Stimulated activated CD8-positive, alpha-beta memory T cell treated with anti-CD3 and anti-CD28 coated beads, Interleukin-15, amount 100 ng/mL, for 24 hours (primary cell): ENCODE measurements around the gene ZNF445.
"Not testable (repeated sequence)": the region's sequence is repeated elsewhere in the genome, so short reads cannot be mapped to it uniquely, and the experiment has no call there.

Source experiments
- DNase-seq: peaks from one replicate; pipeline ENCODE4 v3.0.0-alpha.2; 2020; ENCODE audit warnings: low read depth

The ZNF445 gene

GRCh38 chr3:44477312-44478030 lies at the start of gene ZNF445:
Gene ZNF445, minus strand, starts transcription at chr3:44477670. Its CDS starts 22,121 bp downstream, at chr3:44455549.
- peak; percentile 52 for DNase-seq

- no peak for DNase-seq
Observed at GRCh38 chr3:44525060-44525459, 47.6 kb upstream of the ZNF445 start.

GRCh38 chr3:44522494-44522933 lies 45.0 kb upstream of the ZNF445 start:
- no peak for DNase-seq

GRCh38 chr3:44521721-44522120 lies 44.3 kb upstream of the ZNF445 start:
- DNase-seq = no peak

- no peak for DNase-seq
Observed at GRCh38 chr3:44518782-44519156, 41.3 kb upstream of the ZNF445 start.

GRCh38 chr3:44516230-44516629 lies 38.8 kb upstream of the ZNF445 start:
- no peak for DNase-seq

- DNase-seq = no peak
Observed at GRCh38 chr3:44513513-44513912, 36.0 kb upstream of the ZNF445 start.

- DNase-seq = no peak
Observed at GRCh38 chr3:44511238-44511566, 33.7 kb upstream of the ZNF445 start.

GRCh38 chr3:44510000-44510368 lies 32.5 kb upstream of the ZNF445 start:
- DNase-seq = no peak

- DNase-seq = no peak
Observed at GRCh38 chr3:44509393-44509921, 32.0 kb upstream of the ZNF445 start.

- DNase-seq = no peak
Observed at GRCh38 chr3:44506961-44507360, 29.5 kb upstream of the ZNF445 start.

GRCh38 chr3:44506556-44506955 lies 29.1 kb upstream of the ZNF445 start:
- no peak for DNase-seq

GRCh38 chr3:44504566-44504965 lies 27.1 kb upstream of the ZNF445 start:
- no peak for DNase-seq

- not testable (repeated sequence) for DNase-seq
Observed at GRCh38 chr3:44503178-44503577, 25.7 kb upstream of the ZNF445 start.

GRCh38 chr3:44501971-44502370 lies 24.5 kb upstream of the ZNF445 start:
- no peak for DNase-seq

GRCh38 chr3:44499899-44500168 lies 22.4 kb upstream of the ZNF445 start:
- DNase-seq = not testable (repeated sequence)

GRCh38 chr3:44499149-44499898 lies 21.9 kb upstream of the ZNF445 start:
- DNase-seq = no peak

GRCh38 chr3:44495636-44496415 lies 18.4 kb upstream of the ZNF445 start:
- DNase-seq = no peak

GRCh38 chr3:44492496-44492895 lies 15.0 kb upstream of the ZNF445 start:
- no peak for DNase-seq

- no peak for DNase-seq
Observed at GRCh38 chr3:44482721-44483120, 5.3 kb upstream of the ZNF445 start.

GRCh38 chr3:44478606-44479094 lies 1.2 kb upstream of the ZNF445 start:
- no peak for DNase-seq

GRCh38 chr3:44478055-44478468 lies 592 bp upstream of the ZNF445 start:
- DNase-seq = no peak

- DNase-seq = no peak
Observed at GRCh38 chr3:44476963-44477311, 533 bp downstream of the ZNF445 start.
